Body of pancreas (tissue), 4 donors: ENCODE data around the gene PREB.

Source experiments
- POLR2A ChIP-seq, 3 donors: fragments of 450-650 bp; IDR thresholded peaks; one replicate each; pipeline ENCODE4 v1.6.1; 2016; ENCODE audit warnings: antibody characterized with exemption in 3 of 3, mild to moderate bottlenecking in 2 of 3
- TF ChIP-seq, protein P1 (sequence below), 7 experiments: fragments of 450-650 bp in 4 of 7; fragments of 200-600 bp in 3 of 7; sonication (generic) in 3 of 7; IDR thresholded peaks; one replicate each; pipeline ENCODE4 v1.5.1; 2016 to 2019; ENCODE audit warnings: antibody characterized with exemption in 7 of 7

DNA sequence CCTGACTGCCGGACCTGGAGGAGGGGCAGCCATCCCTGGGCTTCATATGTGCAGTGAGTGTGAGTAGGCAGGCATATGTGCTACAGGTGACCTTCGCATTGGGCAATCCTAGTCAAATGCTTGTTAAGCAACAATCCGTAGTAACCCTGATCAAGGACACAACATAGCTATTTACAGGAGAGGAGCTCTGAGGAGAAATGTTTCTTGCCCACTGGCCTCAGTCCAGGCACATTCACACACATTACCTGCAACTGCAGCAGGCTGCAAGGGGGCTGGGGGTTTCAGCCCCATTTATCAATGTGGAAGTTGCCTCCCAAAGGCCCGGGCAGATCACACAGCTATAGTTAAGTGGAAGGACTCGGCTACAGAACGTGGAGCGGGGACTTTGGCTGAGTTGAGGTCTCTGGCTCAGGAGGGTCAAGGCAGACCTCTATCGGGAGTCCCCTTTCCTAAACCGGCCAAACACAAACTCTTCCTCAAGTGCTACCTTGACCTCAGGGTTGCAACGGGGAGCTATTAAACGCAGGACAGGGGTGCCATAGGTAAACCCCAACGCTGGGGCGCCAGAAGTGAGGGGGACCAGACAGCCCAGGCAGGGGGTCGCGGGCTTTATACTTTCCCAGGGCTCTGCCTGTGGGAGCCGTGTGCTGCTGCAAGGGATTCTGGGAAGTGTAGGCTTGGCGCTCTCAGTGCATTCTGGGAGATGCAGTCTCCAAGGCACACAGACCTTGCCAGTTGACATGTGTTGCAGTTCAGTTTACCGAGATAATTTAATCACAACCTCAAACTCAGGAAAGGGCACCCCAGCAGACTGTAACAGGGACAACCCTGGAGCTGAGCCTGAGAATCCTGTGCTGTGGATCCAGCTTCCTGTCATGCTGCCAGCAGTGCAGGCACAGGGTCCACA, 38.4 kb downstream of the PREB start:
- TF ChIP-seq POLR2A (IDR thresholded peaks at IDR 0.05): no peak
- TF ChIP-seq, protein P1, sequence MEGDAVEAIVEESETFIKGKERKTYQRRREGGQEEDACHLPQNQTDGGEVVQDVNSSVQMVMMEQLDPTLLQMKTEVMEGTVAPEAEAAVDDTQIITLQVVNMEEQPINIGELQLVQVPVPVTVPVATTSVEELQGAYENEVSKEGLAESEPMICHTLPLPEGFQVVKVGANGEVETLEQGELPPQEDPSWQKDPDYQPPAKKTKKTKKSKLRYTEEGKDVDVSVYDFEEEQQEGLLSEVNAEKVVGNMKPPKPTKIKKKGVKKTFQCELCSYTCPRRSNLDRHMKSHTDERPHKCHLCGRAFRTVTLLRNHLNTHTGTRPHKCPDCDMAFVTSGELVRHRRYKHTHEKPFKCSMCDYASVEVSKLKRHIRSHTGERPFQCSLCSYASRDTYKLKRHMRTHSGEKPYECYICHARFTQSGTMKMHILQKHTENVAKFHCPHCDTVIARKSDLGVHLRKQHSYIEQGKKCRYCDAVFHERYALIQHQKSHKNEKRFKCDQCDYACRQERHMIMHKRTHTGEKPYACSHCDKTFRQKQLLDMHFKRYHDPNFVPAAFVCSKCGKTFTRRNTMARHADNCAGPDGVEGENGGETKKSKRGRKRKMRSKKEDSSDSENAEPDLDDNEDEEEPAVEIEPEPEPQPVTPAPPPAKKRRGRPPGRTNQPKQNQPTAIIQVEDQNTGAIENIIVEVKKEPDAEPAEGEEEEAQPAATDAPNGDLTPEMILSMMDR (IDR thresholded peaks at IDR 0.05): no peak
